Measurements from ENCODE around the gene NOD2. TPM values are rescaled to one million over a fixed set of nuclear protein-coding genes. Genes with fewer than 3 reads are reported as not detected.

The NOD2 gene
- total RNA-seq, 3 donors from 2014 or later (not counting 1 experiment from before 2014, with no cell fraction given): 2.8 to 8.6 (median 2.9) TPM

GRCh38 chr16:50665128-50665878 lies 28.1 kb upstream of the NOD2 start:
- H3K36me3 ChIP-seq (ENCODE audit: control insufficient read depth, insufficient read depth, low read length): peaks cover 13% of the 10 kb centered on the region
- peaks cover 29% of the 10 kb centered on the region for H3K4me1 ChIP-seq (ENCODE audit: control insufficient read depth, insufficient read depth, low read length)
- H3K36me3 Mint-ChIP-seq: no peaks in the 10 kb centered on the region
- H3K9me3 ChIP-seq (ENCODE audit: control insufficient read depth, insufficient read depth, low read length): no peaks in the 10 kb centered on the region
- no peaks in the 10 kb centered on the region for H3K9me3 Mint-ChIP-seq
- ATAC-seq (peak; percentile 73 to 78 (median 74)), DNase-seq (peak; percentile 80 to 90)
- intact Hi-C loops (cut with micrococcal nuclease): loop anchor here (1.0 to 5.0 kb wide), 4 partner anchors 118 to 641 kb away; partner anchors contain the start of gene NKD1
- no peaks in the 10 kb centered on the region for H3K27me3 ChIP-seq (ENCODE audit: control insufficient read depth, insufficient read depth, low read length)
- H3K27ac Mint-ChIP-seq: peak overlapping the region; percentile 73 to 93
- H3K27ac ChIP-seq (ENCODE audit: low read length): peak overlapping the region; percentile 67
- peak overlapping the region; percentile 83 for H3K4me3 Mint-ChIP-seq
- peak; percentile 80 for TF ChIP-seq CTCF (IDR thresholded peaks at IDR 0.05)
- H3K4me3 ChIP-seq (ENCODE audit: low read length): peak overlapping the region; percentile 56
- 21% methylated on average over 40 of the region's 40 CpGs for WGBS (ENCODE audit: insufficient coverage)
- peaks cover 23 to 30% of the 10 kb centered on the region in 2 donors for H3K4me1 Mint-ChIP-seq
- H3K27me3 Mint-ChIP-seq (ENCODE audit: low read depth in 2 of 2): no peaks in the 10 kb centered on the region

DNA sequence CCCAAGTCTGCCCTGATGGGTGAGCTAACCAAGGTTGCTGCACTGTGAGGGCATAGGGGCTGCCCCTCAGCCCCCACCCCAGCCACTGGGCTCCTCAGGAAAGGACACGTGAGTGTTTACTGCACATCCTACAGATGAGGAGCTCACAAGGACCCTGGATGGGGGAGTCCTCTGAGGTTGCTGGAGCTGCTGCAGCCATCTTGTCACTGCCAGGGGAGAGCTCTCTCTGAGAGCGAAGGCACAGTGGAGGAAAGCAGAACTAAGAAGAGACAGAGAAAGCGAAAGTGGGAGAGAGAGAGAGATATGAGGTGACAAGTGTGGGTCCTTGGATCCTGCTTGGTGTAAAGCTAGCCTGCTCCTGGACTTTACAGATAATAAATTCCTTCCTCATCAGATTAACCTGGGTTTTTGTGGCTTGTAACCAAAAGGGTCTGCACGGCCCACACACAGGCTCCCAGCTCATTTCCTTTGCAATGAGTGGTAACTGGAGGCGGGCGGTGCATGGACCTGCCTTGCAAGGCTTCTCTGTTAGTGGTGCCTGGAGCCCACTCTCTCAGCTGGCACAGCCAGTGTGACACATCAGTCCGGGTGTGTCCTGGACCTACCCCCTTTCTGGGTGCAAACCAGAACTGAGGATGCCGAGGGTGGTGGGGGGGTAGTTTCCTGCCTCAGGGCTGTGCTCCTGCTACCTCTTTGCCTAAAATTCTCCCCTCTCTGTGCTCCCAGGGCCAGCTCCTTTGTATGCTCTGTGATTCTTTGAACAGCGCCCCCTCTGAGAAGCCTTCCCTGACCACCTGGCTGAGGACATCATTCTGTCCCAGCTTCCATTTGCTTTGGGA lies 26.5 kb upstream of the NOD2 start:
- Histone ChIP-seq H3K27me3 (ENCODE audit: control insufficient read depth, insufficient read depth, low read length) (no peaks in the 10 kb centered on the region), H3K4me3 (ENCODE audit: low read length) (peak overlapping the region; percentile 2), H3K27ac (ENCODE audit: low read length) (peak overlapping the region; percentile 56), H3K4me1 (ENCODE audit: control insufficient read depth, insufficient read depth, low read length) (peaks cover 29% of the 10 kb centered on the region), H3K9me3 (ENCODE audit: control insufficient read depth, insufficient read depth, low read length) (peaks cover 4% of the 10 kb centered on the region), H3K36me3 (ENCODE audit: control insufficient read depth, insufficient read depth, low read length) (peaks cover 23% of the 10 kb centered on the region)
- no peaks in the 10 kb centered on the region for H3K9me3 Mint-ChIP-seq
- peak overlapping the region; percentile 69 to 81 for H3K27ac Mint-ChIP-seq
- H3K36me3 Mint-ChIP-seq: peaks cover 7% of the 10 kb centered on the region
- no peak for TF ChIP-seq CTCF (IDR thresholded peaks at IDR 0.05)
- ATAC-seq (peak; percentile 73 to 85 (median 74)), DNase-seq (peak in 1 of 2 donors; percentile 68)
- intact Hi-C loops (cut with micrococcal nuclease): loop anchor here (2.0 to 5.0 kb wide), 3 partner anchors 18 to 455 kb away; partner anchors contain the start of gene NKD1
- H3K4me1 Mint-ChIP-seq: peaks cover 23 to 35% of the 10 kb centered on the region in 2 donors
- H3K4me3 Mint-ChIP-seq: peak overlapping the region; percentile 86
- 23% methylated on average over 9 of the region's 9 CpGs for WGBS (ENCODE audit: insufficient coverage)
- no peaks in the 10 kb centered on the region for H3K27me3 Mint-ChIP-seq (ENCODE audit: low read depth in 2 of 2)

- H3K4me3 Mint-ChIP-seq: peak overlapping the region; percentile 86
- peaks cover 8% of the 10 kb centered on the region for H3K36me3 Mint-ChIP-seq
- peaks cover 0 to 4% of the 10 kb centered on the region in 2 donors for H3K9me3 Mint-ChIP-seq
- H3K27ac Mint-ChIP-seq: peak overlapping the region; percentile 69 to 81
- Histone ChIP-seq H3K4me1 (ENCODE audit: control insufficient read depth, insufficient read depth, low read length) (peaks cover 29% of the 10 kb centered on the region), H3K27me3 (ENCODE audit: control insufficient read depth, insufficient read depth, low read length) (no peaks in the 10 kb centered on the region), H3K4me3 (ENCODE audit: low read length) (no peak overlapping the region), H3K9me3 (ENCODE audit: control insufficient read depth, insufficient read depth, low read length) (peaks cover 12% of the 10 kb centered on the region), H3K36me3 (ENCODE audit: control insufficient read depth, insufficient read depth, low read length) (peaks cover 31% of the 10 kb centered on the region), H3K27ac (ENCODE audit: low read length) (peak overlapping the region; percentile 56)
- peaks cover 23 to 35% of the 10 kb centered on the region in 2 donors for H3K4me1 Mint-ChIP-seq
- intact Hi-C loops (cut with micrococcal nuclease): loop anchor here (2.0 to 5.0 kb wide), 3 partner anchors 17 to 455 kb away; partner anchors contain the start of gene NKD1
- DNase-seq: peak in 1 of 2 donors; percentile 45
- WGBS (ENCODE audit: insufficient coverage): 91% methylated on average over 21 of the region's 21 CpGs
- ATAC-seq: no peak
- H3K27me3 Mint-ChIP-seq (ENCODE audit: low read depth in 2 of 2): no peaks in the 10 kb centered on the region
- TF ChIP-seq CTCF (IDR thresholded peaks at IDR 0.05): no peak
Measured at GRCh38 chr16:50667497-50668367, 25.7 kb upstream of the NOD2 start.

All from natural killer cell (primary cell).